Measurements from ENCODE around the gene OGA.

Gene OGA

GRCh38 chr10:101759309-101760247 is 58.7 kb downstream of the OGA start:
- DNase-seq (ENCODE audit: low read depth in 2 of 2) = no peak

GRCh38 chr10:101758858-101759257 is 59.4 kb downstream of the OGA start:
- DNase-seq (ENCODE audit: low read depth in 2 of 2) = no peak

GRCh38 chr10:101752241-101752640 is 66.0 kb downstream of the OGA start:
- no peak for DNase-seq (ENCODE audit: low read depth in 2 of 2)

- DNase-seq (ENCODE audit: low read depth in 2 of 2) = no peak
Measured at GRCh38 chr10:101749047-101750016, 68.9 kb downstream of the OGA start.

- no peak for DNase-seq (ENCODE audit: low read depth in 2 of 2)
Measured at GRCh38 chr10:101748496-101748895, 69.7 kb downstream of the OGA start.

- DNase-seq (ENCODE audit: low read depth in 2 of 2) = no peak
Measured at GRCh38 chr10:101745074-101745696, 73.1 kb downstream of the OGA start.

- no peak for DNase-seq (ENCODE audit: low read depth in 2 of 2)
Measured at GRCh38 chr10:101744267-101744666, 74.0 kb downstream of the OGA start.

GRCh38 chr10:101741938-101742337 is 76.3 kb downstream of the OGA start:
- no peak for DNase-seq (ENCODE audit: low read depth in 2 of 2)

GRCh38 chr10:101736666-101737065 is 81.6 kb downstream of the OGA start:
- no peak for DNase-seq (ENCODE audit: low read depth in 2 of 2)
